Measurements from ENCODE around the gene FCER1G. TPM values are rescaled to one million over a fixed set of nuclear protein-coding genes. Genes with fewer than 3 reads are reported as not detected.

FCER1G gene
- polyA plus RNA-seq, 1 donor from 2014 or later, result 3.5 TPM

GRCh38 chr1:161266836-161267235, 51.7 kb downstream of the FCER1G start:
- Histone ChIP-seq H2AFZ (ENCODE audit: low read depth, low read length) (no peak overlapping the region), H3K9me3 (ENCODE audit: low read length) (no peaks in the 10 kb centered on the region), H3K27ac (ENCODE audit: low read length) (no peak overlapping the region), H3K4me2 (ENCODE audit: low read length) (peak overlapping the region; percentile 25), H3K36me3 (ENCODE audit: insufficient read depth, low read length) (no peaks in the 10 kb centered on the region), H3K9ac (ENCODE audit: low read length) (no peak overlapping the region), H3K27me3 (ENCODE audit: insufficient read depth, low read depth, low read length) (no peaks in the 10 kb centered on the region), H3F3A (ENCODE audit: insufficient read depth, low read length, poor library complexity, severe bottlenecking) (no peaks in the 10 kb centered on the region), H3K4me3 (ENCODE audit: low read length) (peak overlapping the region; percentile 29), H3K9me2 (ENCODE audit: insufficient read depth, low read length) (no peaks in the 10 kb centered on the region), H4K20me1 (ENCODE audit: insufficient read depth) (no peaks in the 10 kb centered on the region), H3K79me2 (replicated peaks; ENCODE audit: insufficient read depth, low read length) (no peaks in the 10 kb centered on the region)
- no peak for TF ChIP-seq CTCF (IDR thresholded peaks at IDR 0.05; ENCODE audit: poor library complexity, severe bottlenecking)
- TF ChIP-seq EP300 (conservative IDR thresholded peaks at IDR 0.05; ENCODE audit: poor library complexity, severe bottlenecking), result no peak
- no peak for TF ChIP-seq RAD21 (conservative IDR thresholded peaks at IDR 0.05)
- no peak for TF ChIP-seq TAF1 (IDR thresholded peaks at IDR 0.05; ENCODE audit: low read depth)
- TF ChIP-seq EZH2 (IDR thresholded peaks at IDR 0.05; ENCODE audit: borderline replicate concordance, insufficient read depth, low read length, poor library complexity, severe bottlenecking), result no peak
- no peak for TF ChIP-seq POLR2AphosphoS5 (IDR thresholded peaks at IDR 0.05)
- no peak for TF ChIP-seq SMC3 (conservative IDR thresholded peaks at IDR 0.05; ENCODE audit: poor library complexity)
- no peak for TF ChIP-seq MXI1 (conservative IDR thresholded peaks at IDR 0.05; ENCODE audit: poor library complexity, severe bottlenecking)
- no peak for TF ChIP-seq REST (IDR thresholded peaks at IDR 0.05; ENCODE audit: borderline replicate concordance)

- H3K79me2 ChIP-seq (replicated peaks; ENCODE audit: insufficient read depth, low read length), result no peaks in the 10 kb centered on the region
- H3F3A ChIP-seq (ENCODE audit: insufficient read depth, low read length, poor library complexity, severe bottlenecking), result no peaks in the 10 kb centered on the region
- no peaks in the 10 kb centered on the region for H3K9me2 ChIP-seq (ENCODE audit: insufficient read depth, low read length)
- no peaks in the 10 kb centered on the region for H3K36me3 ChIP-seq (ENCODE audit: insufficient read depth, low read length)
- no peak overlapping the region for H2AFZ ChIP-seq (ENCODE audit: low read depth, low read length)
- no peaks in the 10 kb centered on the region for H3K27me3 ChIP-seq (ENCODE audit: insufficient read depth, low read depth, low read length)
- H4K20me1 ChIP-seq (ENCODE audit: insufficient read depth), result no peaks in the 10 kb centered on the region
- peak overlapping the region; percentile 29 for H3K4me3 ChIP-seq (ENCODE audit: low read length)
- TF ChIP-seq MXI1 (conservative IDR thresholded peaks at IDR 0.05; ENCODE audit: poor library complexity, severe bottlenecking) (no peak), REST (IDR thresholded peaks at IDR 0.05; ENCODE audit: borderline replicate concordance) (no peak), EP300 (conservative IDR thresholded peaks at IDR 0.05; ENCODE audit: poor library complexity, severe bottlenecking) (no peak)
- H3K9me3 ChIP-seq (ENCODE audit: low read length), result no peaks in the 10 kb centered on the region
- H3K4me2 ChIP-seq (ENCODE audit: low read length), result peak overlapping the region; percentile 25
- H3K27ac ChIP-seq (ENCODE audit: low read length), result no peak overlapping the region
- no peak overlapping the region for H3K9ac ChIP-seq (ENCODE audit: low read length)
Observed at GRCh38 chr1:161267321-161267720, 52.2 kb downstream of the FCER1G start.

Other genes with a start within 250 kb of the FCER1G start
- 4.3 and 7.3 TPM in 2 replicates for gene F11R, start 194.1 kb upstream of the FCER1G start, polyA plus RNA-seq
- 59.6 and 63.5 TPM in 2 replicates for gene TSTD1, start 176.3 kb upstream of the FCER1G start, polyA plus RNA-seq
- gene USF1, start 169.3 kb upstream of the FCER1G start, polyA plus RNA-seq, result 366 and 457 TPM in 2 replicates
- gene ARHGAP30, start 145.4 kb upstream of the FCER1G start, polyA plus RNA-seq, result not detected in 2 replicates
- gene NECTIN4, start 125.7 kb upstream of the FCER1G start, polyA plus RNA-seq, result not detected in 2 replicates
- 78.1 and 106 TPM in 2 replicates for gene KLHDC9, start 116.9 kb upstream of the FCER1G start, polyA plus RNA-seq
- gene PFDN2, start 97.3 kb upstream of the FCER1G start, polyA plus RNA-seq, result 161 and 193 TPM in 2 replicates
- gene NIT1, start 97.2 kb upstream of the FCER1G start, polyA plus RNA-seq, result 66.1 and 83.5 TPM in 2 replicates
- 29.6 and 42.6 TPM in 2 replicates for gene DEDD, start 82.6 kb upstream of the FCER1G start, polyA plus RNA-seq
- 87.4 and 104 TPM in 2 replicates for gene UFC1, start 61.3 kb upstream of the FCER1G start, polyA plus RNA-seq
- gene USP21, start 55.8 kb upstream of the FCER1G start, polyA plus RNA-seq, result 18.3 and 20.2 TPM in 2 replicates
- gene PPOX, start 48.9 kb upstream of the FCER1G start, polyA plus RNA-seq, result 93.9 and 107 TPM in 2 replicates
- 39.8 and 43.7 TPM in 2 replicates for gene B4GALT3, start 37.8 kb upstream of the FCER1G start, polyA plus RNA-seq
- 0.04 TPM in 1 of 2 replicates, not detected in the other for gene ADAMTS4, start 16.2 kb upstream of the FCER1G start, polyA plus RNA-seq
- 166 and 197 TPM in 2 replicates for gene NDUFS2, start 12.9 kb upstream of the FCER1G start, polyA plus RNA-seq
- not detected in 2 replicates for gene APOA2, start 8.3 kb downstream of the FCER1G start, polyA plus RNA-seq
- 32.5 and 40.1 TPM in 2 replicates for gene TOMM40L, start 10.8 kb downstream of the FCER1G start, polyA plus RNA-seq
- not detected in 2 replicates for gene NR1I3, start 22.9 kb downstream of the FCER1G start, polyA plus RNA-seq
- gene PCP4L1, start 43.5 kb downstream of the FCER1G start, polyA plus RNA-seq, result 51.2 and 62.5 TPM in 2 replicates
- 0.92 TPM in 1 of 2 replicates, not detected in the other for gene MPZ, start 94.7 kb downstream of the FCER1G start, polyA plus RNA-seq
- 24.2 and 41.6 TPM in 2 replicates for gene SDHC, start 99.1 kb downstream of the FCER1G start, polyA plus RNA-seq
- not detected in 2 replicates for gene CFAP126, start 152.6 kb downstream of the FCER1G start, polyA plus RNA-seq